ENCODE results near the gene STARD5.

STARD5 gene

DNA sequence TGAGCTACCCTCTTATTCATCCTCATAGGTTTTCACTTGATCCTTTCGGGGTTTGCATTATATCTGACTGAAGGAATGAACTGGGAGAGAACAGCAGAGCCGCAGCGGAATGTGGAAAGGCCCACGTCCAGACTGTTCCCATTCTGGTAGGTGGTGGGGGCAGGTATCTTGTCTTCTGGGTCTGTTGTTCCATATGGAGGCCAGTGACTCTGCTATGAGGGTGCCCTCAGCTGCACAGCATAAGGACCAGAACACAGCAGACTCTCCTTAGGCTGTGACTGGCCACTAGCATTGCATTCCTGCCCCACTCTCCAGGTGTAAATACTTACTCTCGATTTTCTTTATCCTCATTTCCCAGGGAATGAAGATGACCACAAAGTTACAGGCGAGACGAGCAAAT, 38.0 kb upstream of the STARD5 start:
- TF ChIP-seq GABPA (IDR thresholded peaks at IDR 0.05; ENCODE audit: low read depth) (no peak), POLR2AphosphoS5 (IDR thresholded peaks at IDR 0.05; ENCODE audit: low read depth) (no peak), SPI1 (IDR thresholded peaks at IDR 0.05; ENCODE audit: borderline replicate concordance, low read depth) (no peak)
- TF ChIP-seq, protein P1, sequence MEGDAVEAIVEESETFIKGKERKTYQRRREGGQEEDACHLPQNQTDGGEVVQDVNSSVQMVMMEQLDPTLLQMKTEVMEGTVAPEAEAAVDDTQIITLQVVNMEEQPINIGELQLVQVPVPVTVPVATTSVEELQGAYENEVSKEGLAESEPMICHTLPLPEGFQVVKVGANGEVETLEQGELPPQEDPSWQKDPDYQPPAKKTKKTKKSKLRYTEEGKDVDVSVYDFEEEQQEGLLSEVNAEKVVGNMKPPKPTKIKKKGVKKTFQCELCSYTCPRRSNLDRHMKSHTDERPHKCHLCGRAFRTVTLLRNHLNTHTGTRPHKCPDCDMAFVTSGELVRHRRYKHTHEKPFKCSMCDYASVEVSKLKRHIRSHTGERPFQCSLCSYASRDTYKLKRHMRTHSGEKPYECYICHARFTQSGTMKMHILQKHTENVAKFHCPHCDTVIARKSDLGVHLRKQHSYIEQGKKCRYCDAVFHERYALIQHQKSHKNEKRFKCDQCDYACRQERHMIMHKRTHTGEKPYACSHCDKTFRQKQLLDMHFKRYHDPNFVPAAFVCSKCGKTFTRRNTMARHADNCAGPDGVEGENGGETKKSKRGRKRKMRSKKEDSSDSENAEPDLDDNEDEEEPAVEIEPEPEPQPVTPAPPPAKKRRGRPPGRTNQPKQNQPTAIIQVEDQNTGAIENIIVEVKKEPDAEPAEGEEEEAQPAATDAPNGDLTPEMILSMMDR (IDR thresholded peaks at IDR 0.05; ENCODE audit: insufficient read depth, low read length): no peak
- TF ChIP-seq, protein P2, sequence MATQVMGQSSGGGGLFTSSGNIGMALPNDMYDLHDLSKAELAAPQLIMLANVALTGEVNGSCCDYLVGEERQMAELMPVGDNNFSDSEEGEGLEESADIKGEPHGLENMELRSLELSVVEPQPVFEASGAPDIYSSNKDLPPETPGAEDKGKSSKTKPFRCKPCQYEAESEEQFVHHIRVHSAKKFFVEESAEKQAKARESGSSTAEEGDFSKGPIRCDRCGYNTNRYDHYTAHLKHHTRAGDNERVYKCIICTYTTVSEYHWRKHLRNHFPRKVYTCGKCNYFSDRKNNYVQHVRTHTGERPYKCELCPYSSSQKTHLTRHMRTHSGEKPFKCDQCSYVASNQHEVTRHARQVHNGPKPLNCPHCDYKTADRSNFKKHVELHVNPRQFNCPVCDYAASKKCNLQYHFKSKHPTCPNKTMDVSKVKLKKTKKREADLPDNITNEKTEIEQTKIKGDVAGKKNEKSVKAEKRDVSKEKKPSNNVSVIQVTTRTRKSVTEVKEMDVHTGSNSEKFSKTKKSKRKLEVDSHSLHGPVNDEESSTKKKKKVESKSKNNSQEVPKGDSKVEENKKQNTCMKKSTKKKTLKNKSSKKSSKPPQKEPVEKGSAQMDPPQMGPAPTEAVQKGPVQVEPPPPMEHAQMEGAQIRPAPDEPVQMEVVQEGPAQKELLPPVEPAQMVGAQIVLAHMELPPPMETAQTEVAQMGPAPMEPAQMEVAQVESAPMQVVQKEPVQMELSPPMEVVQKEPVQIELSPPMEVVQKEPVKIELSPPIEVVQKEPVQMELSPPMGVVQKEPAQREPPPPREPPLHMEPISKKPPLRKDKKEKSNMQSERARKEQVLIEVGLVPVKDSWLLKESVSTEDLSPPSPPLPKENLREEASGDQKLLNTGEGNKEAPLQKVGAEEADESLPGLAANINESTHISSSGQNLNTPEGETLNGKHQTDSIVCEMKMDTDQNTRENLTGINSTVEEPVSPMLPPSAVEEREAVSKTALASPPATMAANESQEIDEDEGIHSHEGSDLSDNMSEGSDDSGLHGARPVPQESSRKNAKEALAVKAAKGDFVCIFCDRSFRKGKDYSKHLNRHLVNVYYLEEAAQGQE (IDR thresholded peaks at IDR 0.05; ENCODE audit: insufficient replicate concordance, low read depth): no peak
- DNase-seq (ENCODE audit: low read depth in 1 of 2, low spot score in 1 of 2): no peak
- H3K27me3 ChIP-seq (ENCODE audit: insufficient read depth, poor library complexity, severe bottlenecking): no peaks in the 10 kb centered on the region
- H3K27ac ChIP-seq (replicated peaks): no peak overlapping the region
- H3K4me3 ChIP-seq (replicated peaks; ENCODE audit: insufficient read depth, low read length): no peak overlapping the region

DNA sequence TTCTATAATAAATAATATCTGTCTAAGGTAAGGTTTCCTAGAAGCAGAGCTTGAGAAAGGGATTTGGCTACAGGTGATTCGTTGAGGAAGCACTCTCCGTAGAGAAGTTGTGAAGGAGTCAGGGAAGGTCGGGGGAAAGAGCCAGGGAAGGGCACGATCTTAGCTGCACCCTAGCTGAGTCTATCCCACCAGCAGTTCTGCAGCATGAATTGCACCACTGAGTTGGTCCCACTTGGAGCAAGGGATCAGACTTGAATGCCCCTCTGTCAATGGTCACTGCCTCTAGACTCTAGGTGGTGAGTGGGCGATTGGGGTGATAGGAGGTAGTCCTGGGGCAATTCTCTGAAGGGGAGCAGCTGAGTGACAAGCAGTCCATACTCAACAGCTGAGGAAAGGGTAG, 36.5 kb upstream of the STARD5 start:
- Histone ChIP-seq H3K4me3 (replicated peaks; ENCODE audit: insufficient read depth, low read length) (no peak overlapping the region), H3K27me3 (ENCODE audit: insufficient read depth, poor library complexity, severe bottlenecking) (no peaks in the 10 kb centered on the region), H3K27ac (replicated peaks) (no peak overlapping the region)
- TF ChIP-seq GABPA (IDR thresholded peaks at IDR 0.05; ENCODE audit: low read depth) (no peak), SPI1 (IDR thresholded peaks at IDR 0.05; ENCODE audit: borderline replicate concordance, low read depth) (no peak), POLR2AphosphoS5 (IDR thresholded peaks at IDR 0.05; ENCODE audit: low read depth) (no peak)
- TF ChIP-seq, protein P2 (IDR thresholded peaks at IDR 0.05; ENCODE audit: insufficient replicate concordance, low read depth): no peak
- TF ChIP-seq, protein P1 (IDR thresholded peaks at IDR 0.05; ENCODE audit: insufficient read depth, low read length): no peak
- DNase-seq (ENCODE audit: low read depth in 1 of 2, low spot score in 1 of 2): no peak

DNA sequence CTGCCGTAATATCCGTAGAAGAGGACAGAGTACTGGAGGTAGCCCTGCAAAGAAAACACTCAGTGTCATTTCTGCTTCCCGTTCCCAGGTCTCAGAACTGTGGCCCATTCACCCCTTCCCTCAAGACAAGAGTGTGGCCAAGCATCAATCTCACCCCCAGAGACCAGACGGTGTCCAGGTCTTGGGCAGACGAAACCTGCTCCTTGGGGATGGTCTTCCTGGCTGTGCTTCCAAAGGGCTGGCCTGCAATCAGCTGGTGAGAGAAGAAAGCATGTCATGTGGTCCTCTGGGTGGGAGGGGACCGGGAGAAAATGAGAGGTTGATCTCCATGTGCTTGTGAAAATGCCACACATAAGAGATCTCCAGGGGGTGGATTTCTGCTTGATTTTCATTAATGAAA, 34.3 kb upstream of the STARD5 start:
- no peak overlapping the region for H3K27ac ChIP-seq (replicated peaks)
- no peak for TF ChIP-seq POLR2AphosphoS5 (IDR thresholded peaks at IDR 0.05; ENCODE audit: low read depth)
- TF ChIP-seq, protein P2 (IDR thresholded peaks at IDR 0.05; ENCODE audit: insufficient replicate concordance, low read depth): no peak
- TF ChIP-seq, protein P1 (IDR thresholded peaks at IDR 0.05; ENCODE audit: insufficient read depth, low read length): no peak
- TF ChIP-seq SPI1 (IDR thresholded peaks at IDR 0.05; ENCODE audit: borderline replicate concordance, low read depth): no peak
- TF ChIP-seq GABPA (IDR thresholded peaks at IDR 0.05; ENCODE audit: low read depth): no peak
- no peak overlapping the region for H3K4me3 ChIP-seq (replicated peaks; ENCODE audit: insufficient read depth, low read length)
- no peak for DNase-seq (ENCODE audit: low read depth in 1 of 2, low spot score in 1 of 2)
- H3K27me3 ChIP-seq (ENCODE audit: insufficient read depth, poor library complexity, severe bottlenecking): no peaks in the 10 kb centered on the region

Measured in HL-60 (cell line).